OCI-LY7 (cell line): ENCODE measurements around the gene QPCTL.

Experiments
- EZH2phosphoT487 ChIP-seq: fragments of 200-600 bp; sonication (generic); IDR thresholded peaks from 2 replicates; pipeline ENCODE4 v1.6.1; 2018; ENCODE audit warnings: low read depth, borderline replicate concordance, mild to moderate bottlenecking, mixed run types, antibody characterized with exemption, low read length, moderate library complexity, mixed read lengths
- TF ChIP-seq, protein P1 (sequence below): fragments of 200-600 bp; sonication (generic); conservative IDR thresholded peaks from 2 replicates; pipeline ENCODE4 v1.5.1; 2014; ENCODE audit warnings: mild to moderate bottlenecking, antibody characterized with exemption, low read length, moderate library complexity, mixed read lengths

DNA sequence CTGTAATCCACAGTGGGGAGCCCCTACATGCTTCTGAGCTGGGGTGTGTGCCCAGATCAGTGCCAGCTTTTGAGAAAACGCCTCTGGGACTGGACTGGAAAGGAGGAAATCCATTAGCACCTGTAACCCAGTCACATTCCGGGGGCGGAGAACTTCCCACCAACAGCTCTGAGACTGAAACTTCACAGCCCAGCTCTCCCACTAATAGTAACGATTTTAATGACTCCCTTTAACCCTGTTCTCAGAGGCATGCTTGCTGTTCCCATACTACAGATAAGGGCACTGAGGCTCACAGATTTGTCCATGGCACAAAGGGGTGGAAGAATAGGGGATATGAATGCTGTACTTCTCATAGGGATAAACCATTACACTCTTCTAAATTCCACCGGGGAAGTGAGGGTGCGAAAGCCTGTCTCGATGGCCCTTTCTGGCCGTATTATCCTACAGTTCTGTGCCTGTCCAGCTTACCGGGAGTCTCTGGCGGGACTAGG, 37.4 kb downstream of the QPCTL start:
- TF ChIP-seq, protein P1, sequence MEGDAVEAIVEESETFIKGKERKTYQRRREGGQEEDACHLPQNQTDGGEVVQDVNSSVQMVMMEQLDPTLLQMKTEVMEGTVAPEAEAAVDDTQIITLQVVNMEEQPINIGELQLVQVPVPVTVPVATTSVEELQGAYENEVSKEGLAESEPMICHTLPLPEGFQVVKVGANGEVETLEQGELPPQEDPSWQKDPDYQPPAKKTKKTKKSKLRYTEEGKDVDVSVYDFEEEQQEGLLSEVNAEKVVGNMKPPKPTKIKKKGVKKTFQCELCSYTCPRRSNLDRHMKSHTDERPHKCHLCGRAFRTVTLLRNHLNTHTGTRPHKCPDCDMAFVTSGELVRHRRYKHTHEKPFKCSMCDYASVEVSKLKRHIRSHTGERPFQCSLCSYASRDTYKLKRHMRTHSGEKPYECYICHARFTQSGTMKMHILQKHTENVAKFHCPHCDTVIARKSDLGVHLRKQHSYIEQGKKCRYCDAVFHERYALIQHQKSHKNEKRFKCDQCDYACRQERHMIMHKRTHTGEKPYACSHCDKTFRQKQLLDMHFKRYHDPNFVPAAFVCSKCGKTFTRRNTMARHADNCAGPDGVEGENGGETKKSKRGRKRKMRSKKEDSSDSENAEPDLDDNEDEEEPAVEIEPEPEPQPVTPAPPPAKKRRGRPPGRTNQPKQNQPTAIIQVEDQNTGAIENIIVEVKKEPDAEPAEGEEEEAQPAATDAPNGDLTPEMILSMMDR = no peak
- TF ChIP-seq EZH2phosphoT487 = no peak
